ENCODE measurements around the gene MPO.

Gene MPO

DNA sequence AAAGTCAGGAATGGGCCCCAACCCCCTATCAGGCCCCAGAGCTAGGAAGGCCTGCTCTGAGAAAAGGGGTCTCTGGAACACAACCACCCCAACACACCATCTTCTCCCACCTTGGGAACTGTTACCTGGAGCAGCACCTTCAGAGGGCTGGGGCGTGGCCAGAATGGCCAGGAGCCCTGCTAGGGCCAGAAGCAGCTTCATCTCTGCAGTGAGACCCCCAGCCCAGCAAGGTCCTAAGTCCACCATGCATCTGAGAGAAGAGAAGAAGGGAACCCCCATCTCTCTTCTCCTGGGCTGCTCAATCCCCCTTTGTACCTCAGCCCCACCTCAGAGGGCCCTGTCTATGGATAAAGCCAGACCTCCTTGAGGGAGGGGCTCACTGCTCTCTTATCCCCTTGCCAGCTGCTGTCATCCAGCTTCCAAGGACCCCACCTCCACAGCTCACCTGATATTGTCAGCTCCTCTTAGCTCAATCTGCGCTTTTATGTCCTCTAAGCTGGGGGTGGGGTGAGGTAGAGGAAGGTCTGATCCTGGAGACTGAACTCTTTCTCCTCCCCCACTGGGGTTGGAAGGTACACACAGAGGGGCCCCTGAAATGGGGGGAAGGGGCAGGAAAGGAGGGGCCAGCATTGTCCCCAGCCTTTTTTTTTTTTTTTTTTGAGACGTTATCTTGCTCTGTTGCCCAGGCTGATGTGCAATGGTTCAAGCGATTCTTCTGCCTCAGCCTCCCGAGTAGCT is at the start of gene MPO:
MPO (minus strand) TSS at position 456 of the 738 bp plus-strand sequence; CDS start at position 279, 177 bp downstream.
- no peak for DNase-seq (ENCODE audit: low read depth in 3 of 3)

DNA sequence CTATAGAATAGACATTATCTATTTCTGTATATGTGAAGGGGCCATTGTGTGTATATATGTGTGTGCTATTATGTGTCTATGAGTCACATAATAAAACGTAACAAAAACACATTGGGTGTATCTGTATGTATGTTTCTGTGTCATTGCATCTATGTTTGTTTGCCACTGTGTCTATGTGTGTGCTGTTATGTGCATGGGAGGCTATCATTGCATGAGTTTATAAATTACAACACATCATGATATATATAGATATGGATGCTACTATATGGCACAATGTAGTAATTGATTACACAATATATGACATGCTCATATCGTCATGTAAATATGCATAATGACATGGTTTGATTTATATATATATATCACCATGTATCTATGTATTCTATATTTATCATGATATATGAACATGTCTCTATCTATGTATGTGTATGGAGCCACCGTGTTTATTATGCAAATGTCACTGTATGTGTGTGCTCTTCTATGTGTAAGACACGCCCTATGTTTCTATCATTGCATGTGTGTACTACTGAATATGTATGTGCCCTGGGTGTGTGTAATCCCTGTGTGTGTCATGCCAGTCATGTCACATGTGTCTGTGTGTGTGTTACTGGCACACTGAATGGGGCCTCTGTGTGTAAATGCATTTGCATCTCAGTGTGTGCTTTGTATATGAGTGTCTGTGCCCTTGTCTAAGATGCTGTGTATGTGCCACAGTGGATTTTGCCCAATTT is 49.2 kb upstream of the MPO start:
- no peak for DNase-seq (ENCODE audit: low read depth in 3 of 3)

DNA sequence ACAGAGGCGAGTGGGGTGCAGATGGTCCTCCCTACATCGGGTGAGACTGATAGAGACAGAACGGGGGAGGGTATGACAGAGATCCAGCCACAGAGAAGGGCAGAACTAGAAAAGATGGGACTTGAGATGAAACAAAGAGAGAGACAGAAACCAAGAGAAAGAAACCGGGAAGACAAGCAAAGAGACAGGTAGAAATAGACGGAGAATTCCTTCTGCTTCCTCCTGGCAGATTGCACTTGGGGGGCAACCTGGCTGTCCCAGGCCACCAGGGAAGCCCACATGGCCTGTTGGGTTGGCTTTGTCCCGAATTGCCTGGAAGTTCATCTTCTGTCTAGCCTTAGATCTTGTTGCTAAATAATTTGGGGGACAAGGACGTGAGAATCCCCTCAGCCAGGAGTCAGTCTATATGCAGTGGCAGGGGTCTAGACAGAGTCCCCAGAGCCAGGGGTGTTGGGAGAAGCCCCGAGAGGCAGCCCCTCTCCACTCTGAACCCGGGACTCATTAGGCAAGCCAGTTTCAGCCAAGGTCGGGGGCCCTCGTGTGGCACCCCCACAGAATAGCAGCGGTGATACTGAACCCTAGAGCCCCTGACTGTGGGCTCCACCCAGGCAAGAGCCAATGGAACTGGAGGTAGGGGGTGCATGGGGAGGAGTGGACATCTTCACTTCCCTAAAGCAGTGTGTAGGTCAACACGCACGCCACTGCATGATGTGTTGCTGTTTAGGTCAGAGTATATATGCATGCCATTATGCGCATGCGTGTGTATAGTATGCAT is 48.5 kb upstream of the MPO start:
- peak; percentile 76 to 91 (median 81) for DNase-seq (ENCODE audit: low read depth in 3 of 3)

DNA sequence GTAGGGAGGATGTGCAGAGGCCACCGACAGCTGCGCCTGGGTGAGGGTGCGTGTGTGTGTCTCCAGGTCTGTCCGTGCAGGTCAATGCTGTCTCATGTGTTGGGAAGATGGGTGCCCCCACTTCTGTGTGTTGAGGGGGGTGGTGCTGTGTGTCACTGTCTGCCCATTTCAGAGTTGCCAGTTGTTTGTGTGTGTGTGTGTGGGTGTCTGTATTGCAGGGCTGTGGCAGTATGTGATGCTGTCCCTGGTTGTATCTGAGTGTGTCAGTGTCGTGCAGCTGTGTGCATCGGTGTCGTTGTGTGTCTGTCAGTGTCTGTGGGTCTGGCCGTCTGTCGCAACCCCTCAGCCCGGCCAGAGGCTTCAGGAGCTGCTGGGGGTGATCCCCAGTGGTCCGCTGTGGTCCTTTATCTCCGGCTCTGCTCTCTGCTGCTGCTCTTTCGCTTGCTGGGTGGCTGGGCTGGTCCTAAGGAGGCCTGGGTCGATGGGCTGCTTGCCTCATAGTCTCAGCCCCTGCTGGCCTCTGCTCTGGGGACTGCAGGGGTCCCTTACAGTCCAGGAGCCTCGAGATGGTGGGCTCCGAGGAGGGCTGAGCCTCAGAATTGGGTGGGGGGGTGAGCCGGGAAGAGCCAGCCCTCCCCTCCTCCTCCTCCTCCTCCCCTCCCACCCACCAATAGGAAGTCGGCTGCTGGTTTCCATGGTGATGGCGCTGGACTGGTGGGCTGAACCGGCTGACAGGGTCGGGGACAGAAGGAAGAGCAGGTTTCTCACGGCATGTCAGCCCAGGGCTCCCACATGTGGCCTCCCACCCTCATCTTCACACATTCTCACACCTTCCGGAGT is 47.7 kb upstream of the MPO start, which contains the start of gene TSPOAP1:
TSPOAP1 (minus strand) TSS at position 601 of the 840 bp plus-strand sequence. CDS start 875 bp downstream, outside the sequence.
- DNase-seq (ENCODE audit: low read depth in 3 of 3): peak; percentile 71 to 84 (median 81)

DNA sequence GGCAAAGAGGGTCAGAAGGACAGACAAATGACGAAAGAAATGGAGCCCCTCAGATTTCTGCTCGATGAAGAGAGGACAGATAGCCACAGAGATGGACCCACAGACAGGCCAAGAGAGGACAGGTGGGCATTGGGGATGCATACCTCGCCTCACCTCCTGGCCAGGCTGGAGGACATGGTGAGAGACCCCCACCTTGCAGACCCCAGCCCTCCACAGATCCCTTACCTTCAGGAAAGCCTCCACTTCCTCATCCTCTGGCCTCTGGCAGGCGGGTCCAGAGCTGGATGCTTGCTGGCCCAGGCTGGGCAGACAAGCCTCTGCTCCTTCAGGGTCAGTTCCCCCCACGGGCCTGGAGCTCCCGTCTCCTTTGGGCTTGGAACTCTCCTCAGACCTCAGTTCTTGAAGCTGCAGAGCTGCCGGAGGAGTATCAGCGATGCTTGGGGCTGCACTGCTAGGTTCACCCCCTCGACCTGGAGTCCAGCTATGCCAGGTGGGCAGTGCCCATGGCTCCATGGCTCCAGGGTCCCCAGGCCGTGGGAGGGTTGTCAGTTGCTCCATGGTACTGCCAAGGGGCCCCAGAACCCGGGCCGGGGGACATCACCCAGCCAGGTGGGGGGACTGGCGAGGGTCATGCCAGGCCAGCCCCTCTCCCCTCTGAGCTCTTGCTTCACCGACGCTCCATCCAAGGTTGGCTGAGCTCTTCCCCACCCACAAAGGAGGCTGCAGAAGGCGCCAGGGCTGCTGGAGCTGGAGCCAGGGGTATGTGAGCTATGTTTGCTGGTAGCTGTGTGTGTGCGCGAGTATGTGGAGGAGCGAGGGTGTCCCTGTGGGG is 46.8 kb upstream of the MPO start:
- no peak for DNase-seq (ENCODE audit: low read depth in 3 of 3)

GRCh38 chr17:58326609-58327362 is 46.1 kb upstream of the MPO start:
- no peak for DNase-seq (ENCODE audit: low read depth in 3 of 3)

DNA sequence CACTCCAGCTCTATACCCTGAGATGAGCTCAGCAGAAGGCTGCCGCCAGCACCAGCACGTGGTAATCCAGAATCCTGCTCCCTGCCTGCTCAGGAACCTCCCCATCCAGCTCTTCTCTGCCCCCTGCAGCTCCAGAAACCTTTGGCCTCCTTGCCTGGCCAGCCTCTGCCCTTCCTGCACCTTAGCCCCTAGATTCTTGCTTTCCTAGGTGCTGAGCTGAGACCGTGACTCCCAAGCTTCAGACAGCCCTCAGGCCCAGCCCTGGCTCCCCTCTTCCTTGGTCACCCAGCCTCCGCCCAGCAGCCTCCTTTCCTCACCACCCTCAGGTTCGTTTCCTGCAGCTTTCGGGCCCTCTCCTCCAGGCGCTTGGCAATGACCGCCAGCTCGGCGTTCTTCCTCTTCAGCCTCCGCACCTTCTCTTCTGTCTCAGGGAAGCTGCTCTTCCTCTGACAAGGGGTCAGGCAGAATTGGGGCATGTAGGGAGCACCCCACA is 45.3 kb upstream of the MPO start:
- DNase-seq (ENCODE audit: low read depth in 3 of 3): no peak

GRCh38 chr17:58325289-58325726 is 44.6 kb upstream of the MPO start:
- no peak for DNase-seq (ENCODE audit: low read depth in 3 of 3)

DNA sequence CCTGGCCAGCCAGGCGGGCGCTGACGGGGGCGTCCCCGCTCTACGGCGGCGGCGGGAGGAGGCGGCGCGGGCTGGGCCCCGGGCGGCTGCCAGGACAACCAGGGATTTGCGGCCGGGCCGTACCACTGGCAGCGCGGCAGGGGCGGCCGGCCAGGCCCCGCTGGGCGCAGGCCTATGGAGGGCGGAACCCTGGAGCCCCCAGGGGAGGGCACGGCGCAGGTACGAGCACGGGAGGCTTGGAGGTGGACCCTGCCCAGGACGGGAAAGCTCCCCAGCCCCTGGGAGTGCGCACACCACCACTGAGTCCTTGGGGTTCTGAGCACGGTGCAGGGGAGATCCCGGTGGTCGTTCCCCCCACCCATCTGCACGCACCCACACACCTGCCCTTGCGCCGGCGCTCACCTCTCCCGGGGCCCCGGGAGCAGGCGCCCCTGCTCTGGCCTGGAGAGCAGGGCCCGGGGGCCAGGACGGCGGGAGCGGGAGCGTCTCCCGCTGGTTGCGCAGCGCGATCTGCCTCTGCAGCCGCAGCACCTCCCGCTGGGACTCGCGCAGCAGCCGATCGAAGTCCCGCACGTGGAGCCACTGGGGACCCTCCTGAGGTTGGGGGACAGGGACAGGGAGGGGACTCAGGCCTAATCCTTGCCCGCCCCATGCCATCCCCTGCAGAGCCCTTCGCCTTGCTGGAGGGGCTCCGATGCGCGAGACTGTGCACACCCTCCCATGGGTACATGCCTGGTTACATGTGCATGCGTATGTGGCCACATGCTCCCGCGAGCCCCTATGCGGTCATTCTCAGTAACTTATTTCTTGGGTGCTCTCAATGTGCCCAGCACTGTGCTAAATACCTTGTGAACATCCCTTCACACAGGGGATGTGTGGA is 43.9 kb upstream of the MPO start:
- no peak for DNase-seq (ENCODE audit: low read depth in 3 of 3)

GRCh38 chr17:58324056-58324408 is 43.3 kb upstream of the MPO start:
- no peak for DNase-seq (ENCODE audit: low read depth in 3 of 3)

GRCh38 chr17:58323366-58324055 is 42.8 kb upstream of the MPO start:
- no peak for DNase-seq (ENCODE audit: low read depth in 3 of 3)

DNA sequence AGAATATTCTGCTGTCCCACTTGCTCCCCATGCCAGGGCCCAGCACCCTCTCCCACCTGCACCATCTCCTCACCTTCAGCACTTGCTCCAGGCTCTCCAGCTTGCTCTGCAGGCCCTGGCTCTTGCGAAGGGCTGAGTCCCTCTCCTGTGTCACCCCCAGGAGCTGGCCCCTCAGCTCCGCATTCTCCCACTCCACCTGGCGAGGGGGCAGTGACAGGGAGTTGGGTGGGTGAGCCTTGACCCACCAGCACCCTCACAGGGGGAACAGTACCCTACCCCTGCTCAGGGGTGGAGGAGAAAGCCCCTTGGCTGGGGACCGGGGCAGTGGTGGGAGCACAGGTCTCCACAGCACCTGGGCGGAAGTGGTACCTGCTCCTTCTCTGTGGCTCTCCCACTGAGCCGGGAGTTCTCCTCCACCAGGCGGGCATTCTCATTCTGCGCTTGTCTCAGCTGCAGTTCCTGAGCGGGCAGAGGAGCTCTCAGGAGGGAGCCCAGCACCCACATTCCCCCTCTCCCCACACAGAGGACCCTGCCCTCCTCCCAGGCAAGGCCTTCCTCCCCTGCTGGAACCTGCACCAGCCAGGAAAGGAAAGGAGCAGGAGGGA is 41.9 kb upstream of the MPO start:
- no peak for DNase-seq (ENCODE audit: low read depth in 3 of 3)

DNA sequence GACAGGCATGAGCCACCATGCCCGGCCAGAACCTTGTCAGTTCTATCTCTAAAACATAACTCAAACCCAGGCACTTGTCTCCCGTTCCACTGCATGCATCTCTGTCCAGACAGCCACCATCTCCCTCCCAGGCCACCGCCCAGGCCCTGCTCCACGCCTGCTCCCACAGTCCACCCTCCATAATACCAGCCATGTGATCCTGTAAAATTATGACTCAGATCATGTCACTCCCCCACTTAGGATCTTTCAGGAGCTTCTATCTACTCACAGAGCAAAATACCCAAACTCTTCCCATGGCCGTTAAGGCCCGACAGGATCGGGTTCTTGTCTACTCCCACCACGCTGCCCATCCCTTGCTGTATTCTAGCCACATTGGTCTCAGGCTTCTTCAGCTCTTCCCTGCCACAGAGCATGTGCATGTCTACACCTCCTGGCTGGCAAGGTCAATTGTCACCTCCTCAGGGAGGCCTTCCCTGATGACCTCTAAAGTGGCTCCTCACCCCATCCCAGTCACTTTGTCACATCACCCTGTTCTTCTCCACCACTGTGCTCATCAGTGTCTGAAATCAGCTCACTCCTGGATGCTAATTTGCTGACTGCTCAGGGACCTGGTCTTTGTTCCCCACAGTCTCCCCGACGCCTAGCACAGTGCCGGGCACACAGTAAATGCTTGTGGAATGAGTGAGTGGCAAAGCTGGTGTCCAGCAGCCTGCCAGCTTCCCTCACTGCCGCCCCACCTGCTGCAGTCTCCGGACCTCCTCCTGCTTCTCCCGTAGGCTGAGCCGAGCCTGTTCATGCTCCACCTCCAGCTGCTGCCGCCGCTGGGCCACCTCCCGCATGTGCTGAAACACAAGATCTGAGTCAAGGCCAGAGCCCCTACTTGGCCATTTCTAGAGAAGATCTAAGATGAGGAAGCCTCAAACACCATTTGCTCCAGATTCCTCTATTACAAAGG is 41.1 kb upstream of the MPO start:
- no peak for DNase-seq (ENCODE audit: low read depth in 3 of 3)

GRCh38 chr17:58320570-58321323 is 40.0 kb upstream of the MPO start:
- DNase-seq (ENCODE audit: low read depth in 3 of 3): no peak

- DNase-seq (ENCODE audit: low read depth in 3 of 3): no peak
Measured at GRCh38 chr17:58320163-58320558, 39.4 kb upstream of the MPO start.

Data from stimulated activated CD4-positive, alpha-beta T cell treated with anti-CD3 and anti-CD28 coated beads, TNF-alpha, amount 100 ng/mL, for 4 hours (primary cell).